Stimulated activated naive CD8-positive, alpha-beta T cell treated with anti-CD3 and anti-CD28 coated beads, Interleukin-15, amount 100 ng/mL, for 72 hours (primary cell): ENCODE data around the gene POLQ.
"Not testable (repeated sequence)": the region's sequence is repeated elsewhere in the genome, so short reads cannot be mapped to it uniquely, and the experiment has no call there.

Experiments used
- ATAC-seq: fragments of 150-1000 bp; cut with Tn5 transposase; 2 replicates; pipeline ENCODE4 v1.10.0; 2021; ENCODE audit warnings: mild to moderate bottlenecking, moderate library complexity
- DNase-seq, 2 donors: peaks; one replicate each; pipeline ENCODE4 v3.0.0; 2021 to 2022
- H3K27ac Mint-ChIP-seq, 2 donors: one replicate each; pipeline ENCODE4 v1.8.0; 2022; ENCODE audit warnings: mild to moderate bottlenecking in 2 of 2, mixed read lengths in 2 of 2, moderate library complexity in 2 of 2
- H3K27me3 Mint-ChIP-seq: one replicate; pipeline ENCODE4 v1.8.0; 2022; ENCODE audit warnings: mixed read lengths
- H3K4me1 Mint-ChIP-seq: one replicate; pipeline ENCODE4 v1.8.0; 2022; ENCODE audit warnings: mild to moderate bottlenecking, mixed read lengths
- H3K4me3 Mint-ChIP-seq, 2 donors: one replicate each; pipeline ENCODE4 v1.8.0; 2022; ENCODE audit warnings: mild to moderate bottlenecking in 2 of 2, mixed read lengths in 2 of 2, moderate library complexity in 1 of 2
- H3K9me3 Mint-ChIP-seq, 2 donors: one replicate each; pipeline ENCODE4 v1.8.0; 2022; ENCODE audit warnings: mixed read lengths in 2 of 2

Gene POLQ

GRCh38 chr3:121405631-121406030, 140.2 kb downstream of the POLQ start:
- ATAC-seq (no peak), DNase-seq (no peak)
- Mint-ChIP-seq H3K9me3 (no peaks in the 10 kb centered on the region), H3K27me3 (no peaks in the 10 kb centered on the region), H3K27ac (no peak overlapping the region), H3K4me1 (peaks cover 6% of the 10 kb centered on the region), H3K4me3 (no peak overlapping the region)

- ATAC-seq: no peak
- Mint-ChIP-seq H3K4me1 (no peaks in the 10 kb centered on the region), H3K27ac (no peak overlapping the region)
These were observed 146.0 kb downstream of the POLQ start for GRCh38 chr3:121399820-121400219.

GRCh38 chr3:121398051-121398450, 147.7 kb downstream of the POLQ start:
- not testable (repeated sequence) for H3K4me3 Mint-ChIP-seq, DNase-seq, ATAC-seq, H3K4me1 Mint-ChIP-seq, H3K27ac Mint-ChIP-seq, H3K9me3 Mint-ChIP-seq
- H3K27me3 Mint-ChIP-seq: peaks cover 24% of the 10 kb centered on the region

More at GRCh38 chr3:121399820-121400219, 146.0 kb downstream of the POLQ start:
- no peak for DNase-seq
- Mint-ChIP-seq H3K4me3 (no peak overlapping the region), H3K27me3 (peaks cover 24% of the 10 kb centered on the region), H3K9me3 (no peaks in the 10 kb centered on the region)

GRCh38 chr3:121395967-121396366, 149.8 kb downstream of the POLQ start:
- not testable (repeated sequence) for DNase-seq, H3K4me3 Mint-ChIP-seq, H3K27ac Mint-ChIP-seq, ATAC-seq, H3K9me3 Mint-ChIP-seq, H3K4me1 Mint-ChIP-seq
- peaks cover 24% of the 10 kb centered on the region for H3K27me3 Mint-ChIP-seq

GRCh38 chr3:121388308-121388707, 157.5 kb downstream of the POLQ start:
- peaks cover 8 to 13% of the 10 kb centered on the region in 2 donors for H3K9me3 Mint-ChIP-seq
- DNase-seq, H3K27ac Mint-ChIP-seq, H3K27me3 Mint-ChIP-seq, H3K4me1 Mint-ChIP-seq, ATAC-seq, H3K4me3 Mint-ChIP-seq: not testable (repeated sequence)
